D721Med (cell line): ENCODE data around the gene RASGRP1.

Experiments
- DNase-seq: peaks from one replicate; pipeline ENCODE4 v3.0.0; 2011; ENCODE audit warnings: low spot score; ENCODE audit not compliant: insufficient read length
- FAIRE-seq: peaks from 2 replicates; lab custom pipeline; 2011; peaks lifted over from hg19 to GRCh38; lab: Jason Lieb, UNC
- CTCF ChIP-seq: IDR thresholded peaks from 2 replicates; pipeline ENCODE4 v1.5.1; 2012; ENCODE audit warnings: mild to moderate bottlenecking, control low read depth; ENCODE audit not compliant: insufficient read depth; ENCODE audit errors: missing control alignments

RASGRP1 gene

GRCh38 chr15:38608682-38609081 is 44.1 kb upstream of the RASGRP1 start:
- FAIRE-seq: no peak
- no peak for TF ChIP-seq CTCF
- DNase-seq: no peak

GRCh38 chr15:38605744-38606143 is 41.1 kb upstream of the RASGRP1 start:
- no peak for TF ChIP-seq CTCF
- FAIRE-seq (no peak), DNase-seq (no peak)

- no peak for TF ChIP-seq CTCF
- no peak for DNase-seq
- no peak for FAIRE-seq
Measured at GRCh38 chr15:38603672-38604071, 39.1 kb upstream of the RASGRP1 start.

GRCh38 chr15:38602910-38603670 is 38.5 kb upstream of the RASGRP1 start:
- FAIRE-seq (no peak), DNase-seq (no peak)
- no peak for TF ChIP-seq CTCF

GRCh38 chr15:38600236-38600635 is 35.6 kb upstream of the RASGRP1 start:
- no peak for TF ChIP-seq CTCF
- FAIRE-seq (no peak), DNase-seq (no peak)

- no peak for DNase-seq
- TF ChIP-seq CTCF: no peak
- FAIRE-seq: no peak
Measured at GRCh38 chr15:38598749-38599148, 34.1 kb upstream of the RASGRP1 start.

GRCh38 chr15:38597219-38597800 is 32.7 kb upstream of the RASGRP1 start:
- no peak for FAIRE-seq
- no peak for TF ChIP-seq CTCF
- no peak for DNase-seq
